Measurements from ENCODE around the gene NLRP1. TPM values are rescaled to one million over a fixed set of nuclear protein-coding genes. Genes with fewer than 3 reads are reported as not detected.

NLRP1 gene
- total RNA-seq, 1 experiment from 2014 or later, result 0.57 TPM

GRCh38 chr17:5481451-5481850 is 102.9 kb downstream of the NLRP1 start:
- Mint-ChIP-seq H3K36me3 (ENCODE audit: insufficient read depth, unreplicated experiment) (peaks cover 55% of the 10 kb centered on the region), H3K27ac (ENCODE audit: unreplicated experiment) (no peak overlapping the region), H3K4me1 (ENCODE audit: low read depth, unreplicated experiment) (no peaks in the 10 kb centered on the region), H3K9me3 (ENCODE audit: low read depth, unreplicated experiment) (no peaks in the 10 kb centered on the region), H3K27me3 (ENCODE audit: unreplicated experiment) (no peaks in the 10 kb centered on the region), H3K4me3 (ENCODE audit: low read depth, unreplicated experiment) (no peak overlapping the region)
- no peak for DNase-seq
- CTCF ChIA-PET, result no interaction called here
- TF ChIP-seq CTCF (IDR thresholded peaks at IDR 0.05; ENCODE audit: unreplicated experiment), result no peak
- BruUV-seq (replicated peaks), result no TSS peak
- intact Hi-C loops (cut with micrococcal nuclease; ENCODE audit: unreplicated experiment), result no loop called here

GRCh38 chr17:5480962-5481361 is 103.3 kb downstream of the NLRP1 start:
- intact Hi-C loops (cut with micrococcal nuclease; ENCODE audit: unreplicated experiment), result no loop called here

GRCh38 chr17:5478992-5479391 is 105.3 kb downstream of the NLRP1 start:
- no peaks in the 10 kb centered on the region for H3K9me3 Mint-ChIP-seq (ENCODE audit: low read depth, unreplicated experiment)
- DNase-seq, result no peak
- intact Hi-C loops (cut with micrococcal nuclease; ENCODE audit: unreplicated experiment), result no loop called here
- no peaks in the 10 kb centered on the region for H3K27me3 Mint-ChIP-seq (ENCODE audit: unreplicated experiment)
- TF ChIP-seq CTCF (IDR thresholded peaks at IDR 0.05; ENCODE audit: unreplicated experiment), result no peak
- CTCF ChIA-PET, result no interaction called here
- H3K36me3 Mint-ChIP-seq (ENCODE audit: insufficient read depth, unreplicated experiment), result peaks cover 49% of the 10 kb centered on the region
- H3K4me1 Mint-ChIP-seq (ENCODE audit: low read depth, unreplicated experiment), result no peaks in the 10 kb centered on the region
- H3K27ac Mint-ChIP-seq (ENCODE audit: unreplicated experiment), result no peak overlapping the region
- no TSS peak for BruUV-seq (replicated peaks)
- H3K4me3 Mint-ChIP-seq (ENCODE audit: low read depth, unreplicated experiment), result no peak overlapping the region

More at GRCh38 chr17:5480962-5481361, 103.3 kb downstream of the NLRP1 start:
- no peaks in the 10 kb centered on the region for H3K4me1 Mint-ChIP-seq (ENCODE audit: low read depth, unreplicated experiment)
- no peak overlapping the region for H3K27ac Mint-ChIP-seq (ENCODE audit: unreplicated experiment)
- no peak for TF ChIP-seq CTCF (IDR thresholded peaks at IDR 0.05; ENCODE audit: unreplicated experiment)
- no peaks in the 10 kb centered on the region for H3K9me3 Mint-ChIP-seq (ENCODE audit: low read depth, unreplicated experiment)
- H3K4me3 Mint-ChIP-seq (ENCODE audit: low read depth, unreplicated experiment), result no peak overlapping the region
- DNase-seq, result no peak
- H3K36me3 Mint-ChIP-seq (ENCODE audit: insufficient read depth, unreplicated experiment), result peaks cover 55% of the 10 kb centered on the region
- no TSS peak for BruUV-seq (replicated peaks)
- no peaks in the 10 kb centered on the region for H3K27me3 Mint-ChIP-seq (ENCODE audit: unreplicated experiment)
- CTCF ChIA-PET, result no interaction called here

GRCh38 chr17:5473906-5474305 is 110.4 kb downstream of the NLRP1 start:
- Mint-ChIP-seq H3K4me1 (ENCODE audit: low read depth, unreplicated experiment) (no peaks in the 10 kb centered on the region), H3K4me3 (ENCODE audit: low read depth, unreplicated experiment) (no peak overlapping the region), H3K27ac (ENCODE audit: unreplicated experiment) (no peak overlapping the region), H3K27me3 (ENCODE audit: unreplicated experiment) (no peaks in the 10 kb centered on the region), H3K36me3 (ENCODE audit: insufficient read depth, unreplicated experiment) (peaks cover 25% of the 10 kb centered on the region), H3K9me3 (ENCODE audit: low read depth, unreplicated experiment) (no peaks in the 10 kb centered on the region)
- DNase-seq, result no peak
- CTCF ChIA-PET, result no interaction called here
- intact Hi-C loops (cut with micrococcal nuclease; ENCODE audit: unreplicated experiment), result no loop called here
- no TSS peak for BruUV-seq (replicated peaks)
- TF ChIP-seq CTCF (IDR thresholded peaks at IDR 0.05; ENCODE audit: unreplicated experiment), result no peak

Data from Calu3 (cell line).